Suprapubic skin (tissue), 4 donors: ENCODE measurements around the gene ERBB4.

Experiments used
- EP300 ChIP-seq: sonication (generic); formaldehyde crosslinking; IDR thresholded peaks from one replicate; pipeline ENCODE4 v1.6.1; 2017; ENCODE audit warnings: antibody characterized with exemption
- POLR2AphosphoS5 ChIP-seq, 3 donors: sonication (generic); formaldehyde crosslinking; IDR thresholded peaks; one replicate each; pipeline ENCODE4 v1.6.1; 2017; ENCODE audit warnings: antibody characterized with exemption in 3 of 3
- TF ChIP-seq, protein P1 (sequence below), 2 donors: fragments of 200-600 bp in 1 of 2; fragments of 450-650 bp in 1 of 2; sonication (generic) in 1 of 2; IDR thresholded peaks; one replicate each; pipeline ENCODE4 v1.5.1; 2016 to 2019; ENCODE audit warnings: antibody characterized with exemption in 2 of 2, mild to moderate bottlenecking in 1 of 2, moderate library complexity in 1 of 2

DNA sequence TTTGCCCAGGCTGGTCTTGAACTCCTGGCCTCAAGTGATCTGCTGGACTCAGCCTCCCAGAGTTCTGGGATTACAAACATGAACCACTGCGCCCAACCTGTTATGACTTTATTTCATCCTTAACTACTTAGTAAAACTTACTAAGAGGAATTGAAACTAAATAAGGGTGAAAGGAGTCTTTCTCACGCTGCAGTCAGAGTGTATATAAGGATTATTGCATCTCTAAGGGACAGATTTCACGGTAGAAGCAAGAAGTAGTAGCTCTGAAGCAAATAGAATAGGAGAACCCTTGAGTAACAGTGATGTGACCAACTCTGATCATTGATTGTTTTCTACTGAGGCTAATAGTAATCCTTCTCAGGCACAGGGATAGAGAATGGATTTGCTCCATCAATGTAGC, 1022.1 kb downstream of the ERBB4 start:
- TF ChIP-seq EP300 (no peak), POLR2AphosphoS5 (IDR thresholded peaks at IDR 0.05) (no peak)
- TF ChIP-seq, protein P1, sequence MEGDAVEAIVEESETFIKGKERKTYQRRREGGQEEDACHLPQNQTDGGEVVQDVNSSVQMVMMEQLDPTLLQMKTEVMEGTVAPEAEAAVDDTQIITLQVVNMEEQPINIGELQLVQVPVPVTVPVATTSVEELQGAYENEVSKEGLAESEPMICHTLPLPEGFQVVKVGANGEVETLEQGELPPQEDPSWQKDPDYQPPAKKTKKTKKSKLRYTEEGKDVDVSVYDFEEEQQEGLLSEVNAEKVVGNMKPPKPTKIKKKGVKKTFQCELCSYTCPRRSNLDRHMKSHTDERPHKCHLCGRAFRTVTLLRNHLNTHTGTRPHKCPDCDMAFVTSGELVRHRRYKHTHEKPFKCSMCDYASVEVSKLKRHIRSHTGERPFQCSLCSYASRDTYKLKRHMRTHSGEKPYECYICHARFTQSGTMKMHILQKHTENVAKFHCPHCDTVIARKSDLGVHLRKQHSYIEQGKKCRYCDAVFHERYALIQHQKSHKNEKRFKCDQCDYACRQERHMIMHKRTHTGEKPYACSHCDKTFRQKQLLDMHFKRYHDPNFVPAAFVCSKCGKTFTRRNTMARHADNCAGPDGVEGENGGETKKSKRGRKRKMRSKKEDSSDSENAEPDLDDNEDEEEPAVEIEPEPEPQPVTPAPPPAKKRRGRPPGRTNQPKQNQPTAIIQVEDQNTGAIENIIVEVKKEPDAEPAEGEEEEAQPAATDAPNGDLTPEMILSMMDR (IDR thresholded peaks at IDR 0.05), result no peak
